Glutamatergic neuron (in vitro differentiated cells): ENCODE results near the gene HNRNPC. TPM values are rescaled to one million over a fixed set of nuclear protein-coding genes. Genes with fewer than 3 reads are reported as not detected.
"Not testable (repeated sequence)": the region's sequence is repeated elsewhere in the genome, so short reads cannot be mapped to it uniquely, and the experiment has no call there.

Source experiments
- DNase-seq: peaks from one replicate; pipeline ENCODE4 v3.0.0; 2022
- H3K27ac Mint-ChIP-seq: one replicate; pipeline ENCODE4 v1.8.0; 2020; ENCODE audit warnings: mild to moderate bottlenecking, mixed read lengths, inconsistent platforms; ENCODE audit not compliant: unreplicated experiment
- H3K27me3 Mint-ChIP-seq: one replicate; pipeline ENCODE4 v1.8.0; 2020; ENCODE audit warnings: mild to moderate bottlenecking, moderate library complexity, mixed read lengths, inconsistent platforms; ENCODE audit not compliant: unreplicated experiment
- H3K36me3 Mint-ChIP-seq: one replicate; pipeline ENCODE4 v1.8.0; 2020; ENCODE audit warnings: mild to moderate bottlenecking, mixed read lengths, inconsistent platforms; ENCODE audit not compliant: unreplicated experiment
- H3K4me1 Mint-ChIP-seq: one replicate; pipeline ENCODE4 v1.8.0; 2020; ENCODE audit warnings: mild to moderate bottlenecking, low read depth, mixed read lengths, inconsistent platforms; ENCODE audit not compliant: unreplicated experiment
- H3K4me3 Mint-ChIP-seq: one replicate; pipeline ENCODE4 v1.8.0; 2020; ENCODE audit warnings: mild to moderate bottlenecking, mixed read lengths, inconsistent platforms; ENCODE audit not compliant: unreplicated experiment
- H3K9me3 Mint-ChIP-seq: one replicate; pipeline ENCODE4 v1.8.0; 2020; ENCODE audit warnings: mild to moderate bottlenecking, moderate library complexity, mixed read lengths, inconsistent platforms; ENCODE audit not compliant: unreplicated experiment
- CTCF ChIP-seq: fragments of 200-600 bp; sonication (generic); IDR thresholded peaks from one replicate; pipeline ENCODE4 v1.5.0; 2021; ENCODE audit not compliant: partially characterized antibody, unreplicated experiment
- total RNA-seq: library from RNA; stranded (reverse); fragmentation: NEBNext Ultra II Directional; extraction: Animal tissue kit (Norgen Biotek cat#: 25700); gene quantifications from one replicate; pipeline ENCODE4 v1.2.1, GENCODE V29; 2021; ENCODE audit not compliant: unreplicated experiment

HNRNPC gene
- total RNA-seq, 1 donor from 2014 or later: 514 TPM

GRCh38 chr14:21184254-21184653, 85.0 kb downstream of the HNRNPC start:
- Mint-ChIP-seq H3K36me3 (peaks cover 4% of the 10 kb centered on the region), H3K4me1 (no peaks in the 10 kb centered on the region), H3K9me3 (peaks cover under 1% of the 10 kb centered on the region), H3K4me3 (no peak overlapping the region), H3K27ac (no peak overlapping the region), H3K27me3 (peaks cover 2% of the 10 kb centered on the region)
- DNase-seq: no peak
- no peak for TF ChIP-seq CTCF

- peaks cover 2% of the 10 kb centered on the region for H3K27me3 Mint-ChIP-seq
- H3K4me1 Mint-ChIP-seq: no peaks in the 10 kb centered on the region
- H3K9me3 Mint-ChIP-seq: peaks cover 2% of the 10 kb centered on the region
- H3K4me3 Mint-ChIP-seq: no peak overlapping the region
- peaks cover 4% of the 10 kb centered on the region for H3K36me3 Mint-ChIP-seq
- DNase-seq: no peak
- no peak overlapping the region for H3K27ac Mint-ChIP-seq
- no peak for TF ChIP-seq CTCF
Measured at GRCh38 chr14:21182166-21182565, 87.1 kb downstream of the HNRNPC start.

- H3K4me3 Mint-ChIP-seq: no peak overlapping the region
- DNase-seq: no peak
- no peaks in the 10 kb centered on the region for H3K4me1 Mint-ChIP-seq
- no peak for TF ChIP-seq CTCF
- H3K27me3 Mint-ChIP-seq: peaks cover 2% of the 10 kb centered on the region
- peaks cover 20% of the 10 kb centered on the region for H3K36me3 Mint-ChIP-seq
- no peak overlapping the region for H3K27ac Mint-ChIP-seq
- H3K9me3 Mint-ChIP-seq: peaks cover 8% of the 10 kb centered on the region
Measured at GRCh38 chr14:21171128-21171527, 98.1 kb downstream of the HNRNPC start.

- H3K4me3 Mint-ChIP-seq: no peak overlapping the region
- H3K9me3 Mint-ChIP-seq: peaks cover 8% of the 10 kb centered on the region
- no peaks in the 10 kb centered on the region for H3K4me1 Mint-ChIP-seq
- H3K36me3 Mint-ChIP-seq: peaks cover 20% of the 10 kb centered on the region
- H3K27me3 Mint-ChIP-seq: peaks cover 2% of the 10 kb centered on the region
- no peak for TF ChIP-seq CTCF
- H3K27ac Mint-ChIP-seq: no peak overlapping the region
- DNase-seq: no peak
Measured at GRCh38 chr14:21169573-21169972, 99.7 kb downstream of the HNRNPC start.

GRCh38 chr14:21168055-21168454, 101.2 kb downstream of the HNRNPC start:
- Mint-ChIP-seq H3K36me3 (peaks cover 17% of the 10 kb centered on the region), H3K27me3 (no peaks in the 10 kb centered on the region), H3K4me1 (no peaks in the 10 kb centered on the region), H3K9me3 (peaks cover 8% of the 10 kb centered on the region), H3K27ac (no peak overlapping the region), H3K4me3 (no peak overlapping the region)
- TF ChIP-seq CTCF: no peak
- no peak for DNase-seq

- H3K27me3 Mint-ChIP-seq, DNase-seq, H3K4me3 Mint-ChIP-seq, H3K9me3 Mint-ChIP-seq, H3K27ac Mint-ChIP-seq, H3K4me1 Mint-ChIP-seq, H3K36me3 Mint-ChIP-seq: not testable (repeated sequence)
Measured at GRCh38 chr14:21165670-21166069, 103.6 kb downstream of the HNRNPC start.

DNA sequence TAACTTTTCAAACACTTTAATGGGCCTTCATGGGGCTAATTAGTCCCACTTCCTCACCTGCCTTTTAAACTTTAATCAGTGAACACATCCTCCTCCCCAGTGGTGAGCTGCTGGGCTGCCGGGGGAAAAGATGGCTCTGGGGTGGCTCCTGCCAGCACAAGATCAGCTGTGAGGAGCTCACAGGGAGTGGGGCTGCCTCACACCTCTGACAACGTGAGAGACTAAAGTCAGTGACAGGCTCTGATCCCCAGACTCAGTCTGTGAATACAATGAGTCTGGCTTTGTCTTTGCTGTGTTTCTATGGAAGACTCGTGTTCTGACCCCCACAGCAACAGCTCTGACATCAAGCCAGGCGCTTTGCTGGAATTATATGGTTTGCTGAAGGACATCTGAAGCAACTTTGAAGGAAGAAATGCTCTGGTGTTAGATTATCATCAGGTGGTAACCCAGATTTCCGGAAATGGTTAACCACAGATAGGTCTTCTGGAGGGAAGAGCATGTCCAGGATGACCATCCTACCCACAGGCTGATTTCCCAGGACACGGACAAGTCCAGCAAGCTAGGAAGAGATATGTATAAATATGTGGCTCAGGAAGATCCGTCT, 104.1 kb downstream of the HNRNPC start:
- not testable (repeated sequence) for DNase-seq, H3K36me3 Mint-ChIP-seq

More for the DNA sequence above, 104.1 kb downstream of the HNRNPC start:
- not testable (repeated sequence) for H3K9me3 Mint-ChIP-seq, H3K27me3 Mint-ChIP-seq, H3K27ac Mint-ChIP-seq, H3K4me3 Mint-ChIP-seq, H3K4me1 Mint-ChIP-seq
